Measurements from ENCODE around the gene EPB41L4A.

DNA sequence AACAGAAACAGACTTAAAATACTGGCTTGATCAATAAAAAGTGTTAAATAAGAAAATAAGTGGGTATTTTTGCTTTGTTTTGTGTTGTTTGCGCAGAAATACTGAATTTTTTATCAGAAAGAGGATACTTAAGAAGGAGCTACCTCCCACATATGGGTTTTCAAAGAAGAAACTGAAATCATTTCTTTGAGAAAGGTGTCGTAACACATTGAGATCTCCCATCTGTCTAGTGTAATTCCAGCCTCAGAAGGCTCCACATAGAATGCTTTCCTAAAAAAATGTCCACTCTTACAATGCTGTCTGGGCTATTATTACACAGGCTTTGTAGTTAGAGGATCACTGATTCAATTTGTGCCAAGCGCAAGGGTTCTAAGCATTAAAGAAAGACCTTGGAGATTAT is 226.2 kb downstream of the EPB41L4A start:
- TF ChIP-seq SP1 (IDR thresholded peaks at IDR 0.05) (no peak), NFRKB (IDR thresholded peaks at IDR 0.05) (no peak), HDGF (IDR thresholded peaks at IDR 0.05; ENCODE audit: borderline replicate concordance) (no peak), LEF1 (IDR thresholded peaks at IDR 0.05; ENCODE audit: borderline replicate concordance) (no peak), FOXA1 (IDR thresholded peaks at IDR 0.05) (no peak), SUZ12 (IDR thresholded peaks at IDR 0.05) (no peak), TARDBP (IDR thresholded peaks at IDR 0.05) (no peak)

All from HEK293T (cell line).